Measurements from ENCODE around the gene TEX48.

The TEX48 gene

DNA sequence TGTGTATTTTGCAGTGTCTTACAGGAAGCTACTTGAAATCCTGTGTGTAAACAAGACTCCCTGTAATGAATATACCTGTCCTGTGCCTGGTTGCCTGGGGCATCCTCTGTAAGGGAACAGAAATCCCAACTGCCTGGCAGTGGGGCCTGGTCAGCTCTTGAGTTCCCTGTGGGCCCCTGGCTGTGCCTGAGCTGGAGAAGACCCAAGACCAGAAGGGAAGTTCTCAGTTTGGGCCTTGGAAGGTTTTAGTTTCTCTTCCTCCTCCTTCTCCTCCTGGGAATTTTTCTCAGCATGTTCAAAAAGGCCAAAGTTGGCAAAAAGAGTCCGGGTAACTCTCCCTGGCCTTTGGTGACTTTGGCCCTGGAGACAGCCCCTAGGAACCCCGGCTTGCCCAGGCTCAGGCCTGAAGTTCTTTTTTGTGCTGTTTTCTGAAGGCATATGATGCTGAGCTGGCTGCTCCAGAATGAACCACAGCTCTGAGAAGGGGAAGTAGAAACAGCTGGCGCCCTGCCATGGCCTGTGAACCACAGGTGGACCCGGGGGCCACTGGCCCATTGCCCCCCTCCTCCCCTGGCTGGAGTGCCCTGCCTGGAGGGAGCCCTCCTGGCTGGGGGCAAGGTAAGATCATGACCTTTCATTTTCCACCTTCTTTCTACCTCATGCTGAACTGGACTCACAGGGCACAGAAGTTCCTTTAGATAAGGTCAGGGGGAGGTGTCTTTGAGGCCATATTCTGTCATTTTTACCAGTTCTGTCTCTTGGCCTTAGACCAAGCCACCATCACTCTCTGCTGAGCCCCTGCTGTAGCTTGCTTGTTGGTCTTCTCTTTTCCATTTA is 65.1 kb downstream of the TEX48 start:
- DNase-seq, result no peak
